ENCODE measurements around the gene ZNF367.

ZNF367 gene

DNA sequence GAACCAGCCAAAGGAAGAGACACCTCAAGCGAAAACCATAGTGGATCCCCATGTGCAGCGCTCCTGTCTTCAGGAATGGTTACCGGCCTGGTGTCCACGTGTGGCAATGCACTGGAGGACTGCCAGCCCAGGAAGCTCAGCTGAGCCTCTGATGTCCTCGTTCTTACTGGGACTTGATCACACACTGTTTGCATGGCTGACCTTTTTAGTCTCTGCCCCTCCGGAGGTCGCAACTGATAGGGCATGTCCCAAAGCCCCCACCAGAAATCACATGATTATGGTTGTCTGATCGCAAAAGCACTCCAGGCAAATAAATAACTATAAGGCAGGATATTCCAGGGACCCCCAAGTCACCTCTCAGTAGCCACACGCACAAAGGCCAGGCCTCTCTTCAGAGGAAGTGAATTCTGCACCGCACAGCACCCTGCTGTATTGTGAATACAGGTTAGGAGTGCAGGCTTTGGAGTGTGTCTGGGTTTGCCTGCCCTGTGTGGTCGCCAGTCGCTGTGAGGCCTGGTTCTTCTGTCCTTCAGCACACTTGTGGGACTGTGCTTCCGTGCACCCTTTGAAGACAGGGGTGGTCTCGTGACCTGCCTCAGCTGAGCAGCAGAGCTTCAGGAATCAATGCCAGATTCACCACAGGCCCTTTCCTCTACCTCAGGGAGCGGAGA is 18.4 kb upstream of the ZNF367 start:
- DNase-seq = no peak

DNA sequence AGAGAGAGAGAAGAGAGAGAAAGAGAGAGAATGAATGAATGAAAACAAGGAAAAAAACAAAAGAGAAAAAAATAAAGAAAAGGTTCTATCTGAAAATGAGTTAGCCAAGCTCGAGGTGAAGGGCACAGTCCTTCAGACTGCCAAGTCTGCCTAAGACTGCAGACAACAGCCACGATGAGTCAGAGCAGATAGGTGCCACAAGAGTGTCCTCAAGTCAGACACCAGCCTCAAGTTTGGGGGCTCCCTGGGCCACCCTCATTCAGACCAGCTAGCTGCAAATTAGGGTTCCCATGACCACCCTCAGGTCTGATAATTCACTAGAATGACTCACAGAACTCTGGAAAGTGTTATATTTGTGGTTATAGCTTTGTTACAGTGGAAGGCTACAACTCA is 17.9 kb upstream of the ZNF367 start:
- DNase-seq = peak; percentile 65

DNA sequence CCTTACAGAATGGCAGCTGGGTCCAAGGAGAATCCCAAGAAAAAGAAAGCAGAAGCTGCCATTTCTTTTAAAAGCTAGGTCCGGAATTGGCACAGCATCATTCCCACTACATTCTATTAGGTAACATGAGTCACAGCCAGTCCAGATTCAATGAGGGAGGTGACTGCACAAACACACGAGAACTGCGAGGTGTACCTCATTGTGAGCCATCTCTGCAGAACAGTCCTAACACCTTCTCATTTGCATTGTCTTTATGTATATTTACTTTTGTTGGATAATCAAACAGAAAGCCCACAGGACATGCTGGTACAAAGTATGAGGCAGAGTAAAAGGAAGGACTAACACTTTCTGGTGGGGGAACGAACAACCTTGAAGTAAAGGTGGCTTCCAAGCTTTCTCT is 17.2 kb upstream of the ZNF367 start:
- DNase-seq = no peak

DNA sequence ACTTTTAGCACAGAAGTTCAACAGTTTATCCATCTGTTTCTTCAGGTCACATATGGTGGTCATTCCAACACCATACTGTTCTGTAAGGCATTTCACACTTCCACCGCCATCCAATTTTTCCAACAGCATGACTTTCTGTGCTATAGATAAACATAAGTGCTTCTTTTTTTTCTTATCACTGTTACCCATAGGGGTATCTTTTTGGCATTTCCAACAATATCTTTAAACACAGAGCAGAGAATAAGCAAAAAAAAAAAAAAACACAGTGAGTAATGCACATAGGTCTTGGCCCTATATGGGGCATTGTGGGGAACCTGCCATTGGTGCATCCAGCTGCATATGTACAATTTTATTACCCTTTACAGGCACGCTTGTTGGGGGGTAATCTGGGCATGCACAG is 12.2 kb upstream of the ZNF367 start:
- no peak for DNase-seq

DNA sequence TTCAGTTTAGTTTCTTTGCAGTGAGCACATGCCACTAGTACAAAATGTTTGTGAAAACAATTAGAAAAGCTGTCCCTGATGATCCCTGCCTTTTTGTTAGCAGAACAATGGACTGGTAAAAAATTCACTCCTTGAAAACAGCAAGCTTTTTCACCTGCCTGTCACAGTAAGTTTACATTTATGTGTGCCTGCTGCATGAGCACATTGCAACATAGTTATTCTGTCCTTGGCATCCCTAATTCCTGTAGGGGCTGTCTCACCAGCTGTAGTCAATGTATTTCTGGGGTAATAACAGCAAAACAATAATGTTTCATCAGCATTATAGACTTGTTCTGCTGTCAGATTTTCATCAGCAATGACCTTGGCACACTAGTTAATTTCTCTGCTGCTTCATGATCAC is 11.6 kb upstream of the ZNF367 start:
- DNase-seq = no peak

DNA sequence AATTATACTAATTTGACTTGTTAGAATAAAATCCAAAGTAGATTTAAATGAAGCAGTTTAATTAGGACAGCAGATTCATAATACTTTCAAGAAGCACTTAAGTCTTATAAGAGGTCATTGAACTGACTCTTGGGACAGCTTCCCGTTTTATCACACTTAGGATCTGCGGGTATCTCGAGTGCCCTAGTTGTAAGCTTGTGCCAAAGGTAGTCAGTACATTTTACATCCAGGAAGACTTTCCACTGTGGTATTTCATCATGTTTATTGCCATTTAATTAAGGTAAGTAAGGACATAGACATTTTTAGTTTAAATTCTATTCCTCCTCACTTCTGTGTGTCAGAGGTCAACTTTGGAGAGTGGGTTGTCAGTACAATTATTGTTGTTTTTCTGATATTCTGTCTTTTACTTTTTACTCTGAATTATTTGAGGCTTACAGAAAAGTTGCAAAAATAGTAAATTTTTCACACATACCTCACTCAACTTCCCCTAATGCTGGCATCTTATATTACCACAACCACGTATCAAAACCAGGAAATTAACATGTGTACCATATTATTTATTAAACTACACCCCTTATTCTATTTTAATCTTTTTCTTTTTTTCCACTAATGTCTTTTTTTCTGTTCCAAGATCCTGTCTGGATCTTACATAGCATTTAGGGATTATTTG is 7.5 kb upstream of the ZNF367 start:
- DNase-seq = no peak

DNA sequence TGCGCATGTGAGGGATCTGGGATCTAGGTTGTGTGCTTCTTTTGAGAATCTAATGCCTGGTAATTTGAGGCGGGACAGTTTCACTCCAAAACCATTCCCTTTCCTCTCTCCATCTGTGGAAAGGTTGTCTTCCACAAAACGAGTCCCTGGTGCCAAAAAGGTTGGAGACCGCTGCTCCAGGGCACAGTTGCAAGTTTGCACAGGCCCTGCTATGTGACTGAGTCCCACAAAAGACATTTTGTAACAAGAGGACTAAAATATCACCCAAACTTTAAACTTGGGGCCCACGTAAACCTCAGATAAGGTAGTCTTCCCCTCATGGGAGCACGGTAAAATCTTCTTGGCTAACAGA is 5.8 kb upstream of the ZNF367 start:
- DNase-seq = no peak

DNA sequence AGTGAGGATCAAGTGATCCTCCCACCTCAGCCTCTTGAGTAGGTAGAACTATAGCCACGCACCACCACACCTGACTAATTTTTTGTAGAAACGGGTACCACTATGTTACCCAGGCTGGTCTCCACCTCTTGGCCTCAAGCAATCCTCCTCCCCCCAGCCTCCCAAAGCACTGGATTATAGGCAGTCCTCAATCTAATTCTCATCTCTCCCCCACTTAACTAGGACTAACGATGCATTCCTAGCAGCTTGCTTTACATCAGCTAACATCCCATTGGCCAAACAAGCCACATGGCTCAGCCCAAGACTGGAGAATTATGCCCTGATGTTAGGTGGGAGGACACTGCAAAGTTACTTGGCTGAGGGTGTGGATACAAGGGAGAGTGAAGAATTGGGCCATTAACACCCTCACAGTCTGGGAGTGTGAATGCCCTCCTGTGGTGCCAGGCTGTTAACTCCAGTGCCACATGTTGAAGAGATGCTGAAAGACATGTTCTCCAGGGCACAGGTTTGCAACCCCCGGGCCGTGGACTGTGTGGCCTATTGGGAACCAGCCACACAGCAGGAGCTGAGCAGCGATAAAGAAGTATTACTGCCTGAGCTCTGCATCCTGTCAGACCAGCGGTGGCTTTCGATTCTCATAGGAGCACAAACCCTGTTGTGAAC is 5.3 kb upstream of the ZNF367 start:
- no peak for DNase-seq

DNA sequence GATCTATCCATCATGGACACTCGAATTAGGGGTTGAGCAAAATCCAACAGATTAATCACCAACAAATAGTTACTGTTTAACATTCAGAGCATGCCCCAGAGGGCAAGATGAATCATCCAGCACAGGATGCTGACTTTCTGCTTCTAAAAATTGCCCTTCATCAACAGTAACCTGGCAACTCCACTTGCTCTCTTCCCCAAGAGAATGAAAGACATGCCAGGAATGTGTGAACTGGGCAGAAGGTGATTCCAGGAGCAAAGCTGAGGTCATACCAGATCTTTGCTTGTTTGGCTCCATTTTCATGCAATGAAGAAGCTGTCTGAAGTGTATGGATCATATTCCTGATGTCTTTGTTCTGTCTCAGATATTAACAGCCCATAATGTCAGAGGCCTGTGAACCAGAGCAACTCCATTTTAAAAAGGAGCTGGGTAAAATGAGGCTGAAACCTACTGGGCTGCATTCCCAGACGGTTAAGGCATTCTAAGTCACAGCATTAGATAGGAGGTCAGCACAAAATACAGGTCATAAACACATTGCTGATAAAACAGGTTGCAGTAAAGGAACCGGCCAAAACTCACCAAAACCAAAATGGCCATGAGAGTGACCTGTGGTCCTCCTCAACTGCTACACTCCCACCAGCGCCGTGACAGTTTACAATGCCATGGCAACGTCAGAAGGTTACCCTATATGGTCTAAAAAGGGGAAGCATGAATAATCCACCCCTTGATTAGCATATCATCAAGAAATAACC is 2.5 kb upstream of the ZNF367 start:
- no peak for DNase-seq

DNA sequence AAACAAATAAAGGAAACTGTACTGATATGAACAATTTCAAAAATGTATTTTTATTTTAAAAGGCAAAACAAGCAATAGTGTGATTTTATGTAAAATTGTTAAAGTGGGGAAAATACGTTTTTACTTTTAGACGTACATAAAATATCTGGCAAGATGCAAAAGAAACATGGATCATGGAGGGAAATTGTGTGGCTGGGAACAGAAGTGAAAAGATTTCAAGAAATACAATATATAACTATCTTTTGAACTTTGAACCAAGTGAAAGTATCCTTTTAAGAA is 1.5 kb upstream of the ZNF367 start:
- no peak for DNase-seq

DNA sequence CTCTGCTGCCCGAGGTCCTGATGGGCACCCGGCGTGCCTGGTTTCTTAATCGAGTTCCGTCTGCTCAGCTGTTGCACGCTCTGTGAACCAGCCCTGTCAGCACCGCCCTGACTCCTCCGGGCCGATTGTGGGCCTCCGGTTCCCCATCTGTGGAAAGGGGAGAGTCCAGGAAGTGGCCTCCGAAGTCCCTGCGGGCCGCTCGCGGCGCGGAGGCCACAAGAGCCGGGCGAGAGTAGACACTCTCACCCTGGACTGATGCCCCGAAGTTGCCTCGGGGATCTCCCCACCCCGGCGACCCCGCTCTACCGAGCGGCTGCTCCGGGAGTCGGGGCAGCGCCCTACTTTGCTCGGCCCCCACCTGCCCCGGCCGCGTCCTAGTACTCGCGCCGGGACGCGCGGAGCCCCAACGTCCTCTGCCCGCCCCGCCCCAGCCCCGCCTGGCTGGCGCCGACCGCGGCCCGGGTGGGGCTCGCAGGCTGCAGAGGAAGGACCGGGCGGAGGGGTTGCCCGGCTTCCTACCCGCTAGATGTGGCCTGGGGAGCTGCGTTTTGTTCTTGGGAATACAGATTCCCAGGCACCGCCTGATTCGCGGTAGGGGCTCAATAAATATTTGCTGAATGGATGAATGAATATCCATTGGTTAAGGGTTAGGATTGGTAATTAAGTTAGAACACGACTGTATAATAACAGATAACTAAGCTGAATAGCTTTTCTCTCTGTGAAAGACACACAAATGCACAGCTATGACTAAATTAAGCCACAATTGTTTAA is 935 bp upstream of the ZNF367 start:
- peak; percentile 63 for DNase-seq

DNA sequence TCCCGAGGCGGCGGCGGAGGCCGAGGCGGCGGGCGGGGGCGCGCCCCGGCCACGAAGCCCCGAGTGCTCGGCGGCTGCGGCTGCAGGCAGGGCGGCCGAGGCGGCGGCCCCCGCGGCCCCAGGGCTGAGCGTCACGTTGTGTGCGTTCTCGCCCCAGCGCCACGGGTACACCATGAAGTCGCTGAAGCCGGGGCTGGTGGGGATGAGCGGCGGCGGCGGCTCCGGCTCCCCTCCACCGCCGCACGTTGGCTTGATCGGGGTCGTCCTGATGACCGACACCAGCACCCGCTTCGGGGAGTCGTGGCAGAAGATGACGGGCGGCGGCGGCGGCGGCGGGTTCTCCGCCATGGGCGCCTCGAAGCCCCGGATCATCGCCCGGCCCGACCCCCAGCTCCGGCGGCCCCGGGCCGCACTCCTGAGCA is 498 bp downstream of the ZNF367 start:
- DNase-seq = no peak

DNA sequence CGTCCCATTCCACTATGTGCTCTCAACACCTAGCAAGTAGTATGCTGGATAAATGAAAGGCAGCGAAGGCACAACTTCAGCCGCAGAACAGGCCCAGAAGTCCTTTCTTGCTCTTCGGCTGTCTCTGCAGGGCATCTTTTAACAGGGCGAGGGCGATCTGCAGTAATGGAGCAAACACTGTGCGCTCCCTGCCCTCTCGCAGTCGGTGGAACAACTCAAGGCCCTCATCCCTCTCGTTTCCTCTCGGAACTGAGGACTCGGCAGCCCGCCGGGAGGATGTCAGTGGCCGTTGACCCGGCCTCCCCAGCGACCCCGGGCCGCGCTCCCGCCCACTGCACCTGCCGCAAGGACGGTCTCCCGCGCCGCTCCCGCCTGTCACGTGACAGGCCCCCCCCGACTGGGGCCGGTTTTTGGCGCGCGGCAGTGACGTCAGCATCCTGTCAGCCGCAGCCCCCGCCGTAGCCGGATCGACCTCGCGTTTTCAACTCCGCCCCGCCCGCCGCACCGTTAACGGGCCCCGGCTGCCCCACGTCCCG is 1.1 kb downstream of the ZNF367 start:
- peak; percentile 80 for DNase-seq

DNA sequence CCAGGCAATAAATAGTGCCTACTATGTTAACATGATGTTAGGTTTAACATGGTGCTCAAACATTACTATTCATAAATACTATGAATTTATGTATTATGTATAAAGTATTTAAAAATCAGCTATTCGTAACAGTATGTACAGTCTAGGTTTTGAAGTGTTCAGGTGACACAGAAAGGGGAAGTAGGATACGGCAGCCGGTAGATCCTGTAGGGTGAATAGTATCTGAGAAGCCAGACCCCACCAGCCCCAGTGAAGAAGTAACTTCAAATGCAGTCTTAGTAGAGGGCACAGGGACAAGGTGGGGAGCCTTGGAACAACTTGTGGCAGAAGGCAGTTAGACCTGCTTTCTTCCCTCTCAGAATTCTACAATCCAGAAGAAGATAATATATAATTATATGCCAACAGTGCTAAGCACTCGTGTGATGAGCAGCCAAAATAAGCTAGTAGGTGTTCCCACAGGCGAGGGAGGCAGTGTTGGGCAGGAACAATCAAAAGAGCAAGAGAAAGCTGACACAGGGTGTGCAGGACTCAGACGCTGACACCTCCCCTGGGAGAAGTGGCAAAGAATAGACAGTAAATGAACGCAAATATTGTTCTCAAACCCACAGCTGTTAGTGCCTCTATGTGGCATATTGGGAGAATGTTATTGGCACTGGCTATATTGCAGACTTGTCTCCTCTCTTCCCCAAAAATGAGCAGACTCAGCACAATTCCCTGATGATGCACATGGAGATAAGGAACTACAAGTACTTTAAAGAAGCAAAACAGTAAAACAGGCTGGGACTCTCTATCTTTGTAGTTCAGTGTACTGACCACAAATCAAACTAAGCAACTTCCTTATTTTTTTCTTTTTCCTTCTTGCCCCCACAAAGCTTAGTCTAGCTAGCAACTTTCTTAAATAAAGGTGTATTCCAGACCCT is 4.6 kb downstream of the ZNF367 start:
- no peak for DNase-seq

DNA sequence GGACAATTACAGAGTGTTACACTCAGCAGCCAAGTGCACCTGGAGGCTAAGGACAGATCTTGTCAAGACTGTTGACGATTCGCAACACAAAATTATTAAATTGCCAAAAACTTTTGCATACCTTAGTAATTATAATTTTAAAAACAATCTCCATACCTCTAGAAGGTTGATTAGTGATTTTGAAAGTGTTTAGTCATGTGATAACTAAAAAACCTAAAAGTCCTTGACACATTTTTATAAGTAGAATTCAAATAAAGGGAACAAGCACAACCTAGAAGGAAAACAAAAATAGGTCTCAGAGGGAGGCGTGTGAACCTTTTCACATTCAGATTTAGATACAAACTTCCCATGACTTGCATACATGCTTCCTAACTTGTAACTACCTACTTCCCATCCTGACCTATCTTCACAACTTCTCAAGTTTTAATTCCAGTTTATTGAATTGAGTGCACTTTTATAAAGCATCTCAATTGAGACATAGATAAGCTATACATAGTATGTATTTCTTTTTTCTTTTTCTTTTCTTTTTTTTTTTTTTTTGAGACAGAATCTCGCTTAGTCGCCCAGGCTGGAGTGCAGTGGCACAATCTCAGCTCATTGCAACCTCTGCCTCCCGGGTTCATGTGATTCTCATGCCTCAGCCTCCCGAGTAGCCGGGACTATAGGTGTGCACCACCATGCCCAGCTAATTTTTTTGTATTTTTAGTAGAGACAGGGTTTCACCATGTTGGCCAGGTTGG is 5.8 kb downstream of the ZNF367 start:
- no peak for DNase-seq

DNA sequence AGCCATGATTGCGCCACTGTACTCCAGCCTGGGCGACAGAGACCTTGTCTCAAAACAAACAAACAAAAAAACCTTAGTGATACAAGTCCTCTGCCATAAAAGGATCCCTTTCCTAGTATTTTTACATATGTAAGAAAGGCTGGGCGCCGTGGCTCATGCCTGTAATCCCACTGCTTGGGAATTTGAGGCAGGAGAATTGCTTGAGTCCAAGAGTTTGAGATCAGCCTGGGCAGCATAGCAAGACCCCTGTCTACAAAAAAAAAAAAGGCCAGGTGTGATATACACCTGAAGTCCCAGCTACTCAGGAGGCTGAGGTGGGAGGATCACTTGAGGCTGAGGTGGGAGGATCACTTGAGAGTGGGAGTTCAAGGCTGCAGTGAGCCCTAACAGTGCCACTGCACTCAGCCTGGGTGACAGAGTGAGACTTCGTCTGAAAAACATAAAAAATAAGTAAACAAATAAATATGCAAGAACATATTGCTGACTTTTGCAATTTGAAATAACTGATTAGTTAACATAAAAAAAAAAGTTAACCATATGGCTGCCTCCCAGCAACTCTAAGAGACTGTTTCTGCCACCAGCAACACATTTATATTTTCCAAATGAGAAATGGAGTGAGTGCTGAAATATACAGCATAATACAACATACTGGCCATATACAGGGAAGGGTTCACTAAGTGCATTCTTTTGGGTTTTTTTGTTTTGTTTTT is 6.9 kb downstream of the ZNF367 start:
- DNase-seq = no peak

DNA sequence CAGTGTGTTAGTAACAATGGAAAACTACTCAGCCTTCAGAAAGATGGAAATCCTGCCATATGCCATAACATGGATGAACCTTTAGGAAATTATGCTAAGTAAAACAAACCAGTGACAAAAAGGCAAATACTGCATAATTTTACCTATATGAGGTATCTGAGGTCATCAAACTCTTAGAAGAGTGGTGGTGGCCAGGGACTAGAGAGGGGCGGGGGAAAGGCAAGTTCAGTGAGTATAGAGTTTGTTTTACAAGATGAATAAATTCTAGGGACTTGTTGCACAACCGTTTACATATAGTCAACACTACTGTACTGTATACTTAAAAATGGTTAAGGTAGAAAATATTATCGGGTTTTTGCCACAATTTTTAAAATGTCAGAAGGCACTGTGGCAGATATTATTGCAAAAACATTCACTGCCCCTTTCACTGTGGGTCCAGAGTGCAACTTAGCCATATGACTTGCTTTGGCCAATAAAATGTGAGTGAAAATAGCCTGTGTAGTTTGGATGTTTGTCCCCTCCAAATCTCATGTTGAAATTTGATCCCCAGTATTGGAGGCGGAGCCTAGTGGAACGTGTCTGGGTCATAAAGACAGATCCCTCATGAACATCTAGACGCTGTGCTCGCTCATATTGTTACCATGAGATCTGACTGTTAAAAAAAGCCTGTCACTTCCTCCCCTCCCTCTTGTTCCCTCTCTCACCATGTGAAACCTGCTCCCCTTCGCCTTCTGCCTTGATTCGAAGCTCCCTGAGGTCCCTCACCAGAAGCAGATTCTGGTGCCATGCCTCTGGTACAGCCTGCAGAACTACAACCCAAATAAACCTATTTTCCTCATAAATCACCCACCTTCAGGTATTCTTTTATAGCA is 9.5 kb downstream of the ZNF367 start:
- no peak for DNase-seq

DNA sequence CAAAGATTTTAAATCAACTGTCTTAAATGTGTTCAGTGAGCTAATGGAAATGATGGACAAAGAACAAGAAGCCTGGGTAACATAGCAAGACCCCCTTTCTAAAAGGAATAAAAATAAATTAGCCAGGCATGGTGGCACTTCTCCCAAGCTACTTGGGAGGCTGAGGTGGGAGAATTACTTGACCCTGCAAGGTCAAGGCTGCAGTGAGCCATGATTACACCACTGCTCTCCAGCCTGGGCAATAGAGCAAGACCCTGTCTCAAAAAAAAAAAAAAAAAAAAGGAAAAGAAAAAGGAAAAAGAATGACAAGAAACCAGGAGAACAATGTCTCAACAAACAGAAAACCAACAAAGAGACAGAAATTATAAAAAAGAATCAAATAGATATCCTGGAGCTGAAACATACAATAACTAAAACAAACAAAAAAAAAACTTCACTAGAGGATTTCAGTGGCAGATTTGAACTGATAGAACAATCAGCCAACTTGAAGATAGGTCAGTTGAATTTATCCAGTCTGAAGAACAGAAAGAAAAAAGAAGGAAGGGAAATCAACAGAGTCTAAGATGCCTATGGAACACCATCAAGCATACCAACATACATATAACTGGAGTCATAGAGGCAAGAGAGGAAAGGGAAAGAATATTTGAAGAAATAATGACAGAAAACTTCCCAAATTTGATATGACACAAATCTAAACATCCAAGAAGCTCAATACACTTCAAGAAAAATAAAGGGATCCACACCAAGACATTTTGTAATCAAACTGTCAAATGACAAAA is 17.8 kb downstream of the ZNF367 start:
- no peak for DNase-seq

DNA sequence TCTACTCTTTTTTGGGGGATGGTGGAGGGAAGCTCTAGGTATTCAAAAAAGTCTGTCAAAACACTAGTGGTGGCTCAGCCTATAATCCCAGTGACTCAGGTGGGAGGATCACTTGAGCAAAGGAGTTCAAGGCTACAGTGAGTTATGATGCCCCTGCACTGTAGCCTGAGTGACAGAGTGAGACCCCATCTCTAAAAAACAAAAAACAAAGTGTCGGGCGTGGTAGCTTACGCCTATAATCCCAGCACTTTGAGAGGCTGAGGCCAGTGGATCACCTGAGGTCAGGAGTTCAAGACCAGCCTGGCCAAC is 18.9 kb downstream of the ZNF367 start:
- no peak for DNase-seq

Data from NK-92 treated with Interleukin-12 subunit alpha and Interleukin-12 subunit beta, amount 100 ng/mL, for 24 hours (cell line).